ENCODE data around the gene ATP9A.

Gene ATP9A

DNA sequence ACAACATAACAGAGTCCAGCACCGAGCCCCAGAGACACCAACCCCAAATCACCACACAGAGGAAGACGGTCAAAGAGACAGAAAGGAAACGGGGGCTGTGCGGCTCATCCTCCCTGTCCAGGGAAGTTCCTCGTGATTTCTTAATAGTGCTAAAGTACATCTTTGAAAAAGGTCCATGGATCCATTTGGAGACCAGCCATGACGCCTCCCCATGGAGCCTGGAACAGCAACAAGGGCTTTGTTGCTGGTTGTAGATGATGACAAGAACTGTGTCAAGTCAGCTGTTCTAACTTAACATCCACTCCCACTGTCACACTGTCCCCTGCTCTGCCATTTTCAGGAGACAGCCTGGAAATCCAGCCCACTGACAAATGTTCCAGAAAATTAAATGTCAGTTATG, 99.7 kb downstream of the ATP9A start:
- Histone ChIP-seq H3K27ac (no peak overlapping the region), H3K27me3 (ENCODE audit: control insufficient read depth, insufficient read depth, low read length) (no peaks in the 10 kb centered on the region), H3K36me3 (ENCODE audit: control insufficient read depth, insufficient read depth, low read length) (no peaks in the 10 kb centered on the region), H3K4me3 (ENCODE audit: low read depth, low read length) (no peak overlapping the region), H3K9me3 (ENCODE audit: control insufficient read depth, low read length) (no peaks in the 10 kb centered on the region), H2AFZ (no peak overlapping the region), H3K4me2 (ENCODE audit: low read length) (no peak overlapping the region), H3K79me2 (peaks cover 2% of the 10 kb centered on the region), H3K4me1 (no peaks in the 10 kb centered on the region), H3K9ac (no peak overlapping the region)
- TF ChIP-seq, protein P1, sequence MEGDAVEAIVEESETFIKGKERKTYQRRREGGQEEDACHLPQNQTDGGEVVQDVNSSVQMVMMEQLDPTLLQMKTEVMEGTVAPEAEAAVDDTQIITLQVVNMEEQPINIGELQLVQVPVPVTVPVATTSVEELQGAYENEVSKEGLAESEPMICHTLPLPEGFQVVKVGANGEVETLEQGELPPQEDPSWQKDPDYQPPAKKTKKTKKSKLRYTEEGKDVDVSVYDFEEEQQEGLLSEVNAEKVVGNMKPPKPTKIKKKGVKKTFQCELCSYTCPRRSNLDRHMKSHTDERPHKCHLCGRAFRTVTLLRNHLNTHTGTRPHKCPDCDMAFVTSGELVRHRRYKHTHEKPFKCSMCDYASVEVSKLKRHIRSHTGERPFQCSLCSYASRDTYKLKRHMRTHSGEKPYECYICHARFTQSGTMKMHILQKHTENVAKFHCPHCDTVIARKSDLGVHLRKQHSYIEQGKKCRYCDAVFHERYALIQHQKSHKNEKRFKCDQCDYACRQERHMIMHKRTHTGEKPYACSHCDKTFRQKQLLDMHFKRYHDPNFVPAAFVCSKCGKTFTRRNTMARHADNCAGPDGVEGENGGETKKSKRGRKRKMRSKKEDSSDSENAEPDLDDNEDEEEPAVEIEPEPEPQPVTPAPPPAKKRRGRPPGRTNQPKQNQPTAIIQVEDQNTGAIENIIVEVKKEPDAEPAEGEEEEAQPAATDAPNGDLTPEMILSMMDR (IDR thresholded peaks at IDR 0.05): no peak

DNA sequence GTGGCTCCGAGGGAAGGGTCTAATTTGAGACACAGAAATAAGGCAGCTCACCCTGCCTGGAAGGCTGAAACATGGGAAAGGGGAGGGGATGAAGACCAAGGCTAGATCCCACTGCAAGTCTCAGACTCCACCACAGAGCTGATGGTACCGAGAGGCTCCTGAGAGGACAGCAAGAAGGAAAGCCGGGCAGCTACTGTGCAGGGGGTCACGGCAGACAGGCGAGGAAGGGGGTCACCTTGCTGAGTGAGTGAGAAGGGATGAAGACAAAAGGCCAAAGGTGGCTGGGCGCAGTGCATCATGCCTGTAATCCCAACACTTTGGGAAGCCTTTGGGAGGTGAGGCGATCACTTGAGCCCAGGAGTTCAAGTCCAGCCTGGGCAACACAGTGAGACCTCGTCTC, 100.7 kb downstream of the ATP9A start:
- no peaks in the 10 kb centered on the region for H3K4me1 ChIP-seq
- H3K9me3 ChIP-seq (ENCODE audit: control insufficient read depth, low read length): no peaks in the 10 kb centered on the region
- H3K9ac ChIP-seq: no peak overlapping the region
- H3K4me2 ChIP-seq (ENCODE audit: low read length): no peak overlapping the region
- H3K27ac ChIP-seq: no peak overlapping the region
- no peak overlapping the region for H2AFZ ChIP-seq
- no peak overlapping the region for H3K4me3 ChIP-seq (ENCODE audit: low read depth, low read length)
- TF ChIP-seq, protein P1 (IDR thresholded peaks at IDR 0.05): no peak
- no peaks in the 10 kb centered on the region for H3K27me3 ChIP-seq (ENCODE audit: control insufficient read depth, insufficient read depth, low read length)
- no peaks in the 10 kb centered on the region for H3K36me3 ChIP-seq (ENCODE audit: control insufficient read depth, insufficient read depth, low read length)
- H3K79me2 ChIP-seq: no peaks in the 10 kb centered on the region

DNA sequence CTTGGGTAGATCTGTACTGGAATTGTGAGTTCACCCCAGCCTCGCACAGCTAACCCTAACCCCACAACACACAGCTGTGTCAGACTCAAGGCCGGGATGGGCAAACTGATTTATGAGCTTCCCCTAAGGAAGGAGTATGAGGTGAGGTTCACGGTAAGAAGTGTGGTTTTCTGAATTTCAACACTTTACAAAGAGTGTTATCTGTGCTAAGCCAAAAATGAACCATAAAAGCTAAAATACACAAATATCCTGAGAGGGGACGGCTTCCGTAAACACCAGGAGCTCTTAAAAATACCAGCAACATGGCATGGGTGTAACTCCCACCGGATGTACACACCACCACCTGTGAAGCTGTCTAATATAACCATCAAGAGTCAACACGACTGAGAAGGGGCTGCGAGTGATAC, 101.2 kb downstream of the ATP9A start:
- no peak overlapping the region for H3K4me3 ChIP-seq (ENCODE audit: low read depth, low read length)
- no peak overlapping the region for H3K27ac ChIP-seq
- no peak overlapping the region for H3K9ac ChIP-seq
- no peaks in the 10 kb centered on the region for H3K4me1 ChIP-seq
- TF ChIP-seq, protein P1 (IDR thresholded peaks at IDR 0.05): no peak
- H3K9me3 ChIP-seq (ENCODE audit: control insufficient read depth, low read length): no peaks in the 10 kb centered on the region
- H3K4me2 ChIP-seq (ENCODE audit: low read length): no peak overlapping the region
- no peak overlapping the region for H2AFZ ChIP-seq
- H3K36me3 ChIP-seq (ENCODE audit: control insufficient read depth, insufficient read depth, low read length): no peaks in the 10 kb centered on the region
- H3K79me2 ChIP-seq: no peaks in the 10 kb centered on the region
- no peaks in the 10 kb centered on the region for H3K27me3 ChIP-seq (ENCODE audit: control insufficient read depth, insufficient read depth, low read length)

DNA sequence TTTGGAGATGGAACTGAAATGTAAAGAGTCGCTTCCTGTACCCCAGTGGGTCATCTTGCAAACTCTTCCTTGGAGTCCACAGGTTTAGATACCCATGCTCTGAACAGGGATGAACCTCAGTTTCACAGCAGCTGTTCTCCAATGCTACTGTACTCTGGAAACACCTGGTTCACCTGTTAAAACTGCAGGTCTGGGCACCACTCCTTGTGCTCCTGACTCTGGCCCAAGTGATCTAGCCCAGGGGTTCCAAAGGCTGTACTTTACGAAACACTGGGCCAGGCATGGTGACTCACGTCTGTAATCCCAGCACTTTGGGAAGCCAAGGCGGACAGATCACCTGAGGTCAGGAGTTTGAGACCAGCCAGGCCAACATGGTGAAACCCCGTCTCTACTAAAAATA, 102.1 kb downstream of the ATP9A start:
- no peaks in the 10 kb centered on the region for H3K27me3 ChIP-seq (ENCODE audit: control insufficient read depth, insufficient read depth, low read length)
- no peaks in the 10 kb centered on the region for H3K4me1 ChIP-seq
- H3K36me3 ChIP-seq (ENCODE audit: control insufficient read depth, insufficient read depth, low read length): no peaks in the 10 kb centered on the region
- TF ChIP-seq, protein P1 (IDR thresholded peaks at IDR 0.05): no peak
- no peaks in the 10 kb centered on the region for H3K79me2 ChIP-seq
- H3K4me2 ChIP-seq (ENCODE audit: low read length): no peak overlapping the region
- H3K9ac ChIP-seq: no peak overlapping the region
- H3K27ac ChIP-seq: no peak overlapping the region
- H2AFZ ChIP-seq: no peak overlapping the region
- H3K4me3 ChIP-seq (ENCODE audit: low read depth, low read length): no peak overlapping the region
- H3K9me3 ChIP-seq (ENCODE audit: control insufficient read depth, low read length): no peaks in the 10 kb centered on the region

DNA sequence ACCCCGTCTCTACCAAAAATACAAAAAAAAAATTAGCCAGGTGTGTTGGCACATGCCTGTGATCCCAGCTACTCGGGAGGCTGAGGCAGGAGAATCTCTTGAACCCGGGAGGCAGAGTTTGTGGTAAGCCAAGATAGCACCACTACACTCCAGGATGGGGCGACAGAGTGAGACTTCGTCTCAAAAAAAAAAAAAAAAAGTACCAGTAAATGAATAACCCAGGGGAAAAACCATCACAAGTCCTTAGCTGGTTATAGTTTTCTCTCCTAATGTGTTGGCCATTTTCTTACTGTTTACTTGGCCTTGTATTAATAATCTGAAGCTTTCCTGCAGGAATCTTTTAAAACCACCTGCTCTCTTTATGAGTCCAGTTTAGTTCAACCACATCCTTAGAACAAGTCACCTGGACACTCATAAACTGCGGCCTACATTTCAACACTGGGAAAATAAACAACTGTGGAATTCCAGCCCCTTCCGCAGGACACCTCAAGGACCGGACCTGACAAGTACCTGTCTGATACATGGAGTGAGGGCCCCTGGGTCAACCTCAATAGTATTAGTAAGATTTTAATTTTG, 102.6 kb downstream of the ATP9A start:
- H3K9me3 ChIP-seq (ENCODE audit: control insufficient read depth, low read length): no peaks in the 10 kb centered on the region
- H3K4me1 ChIP-seq: no peaks in the 10 kb centered on the region
- no peak overlapping the region for H3K27ac ChIP-seq
- no peaks in the 10 kb centered on the region for H3K27me3 ChIP-seq (ENCODE audit: control insufficient read depth, insufficient read depth, low read length)
- TF ChIP-seq, protein P1 (IDR thresholded peaks at IDR 0.05): no peak
- H3K79me2 ChIP-seq: no peaks in the 10 kb centered on the region
- no peak overlapping the region for H3K9ac ChIP-seq
- H3K4me3 ChIP-seq (ENCODE audit: low read depth, low read length): no peak overlapping the region
- H3K4me2 ChIP-seq (ENCODE audit: low read length): no peak overlapping the region
- no peaks in the 10 kb centered on the region for H3K36me3 ChIP-seq (ENCODE audit: control insufficient read depth, insufficient read depth, low read length)
- no peak overlapping the region for H2AFZ ChIP-seq

Measured in parathyroid adenoma (tissue), 2 donors.